PC-3 (cell line): ENCODE results near the gene DNAJC4.

Experiments used
- CTCF ChIP-seq: fragments of 300-600 bp; sonication (generic); conservative IDR thresholded peaks from 2 replicates; pipeline ENCODE4 v1.5.1; 2017; ENCODE audit warnings: antibody characterized with exemption, low read depth, mild to moderate bottlenecking, low read length
- EZH2 ChIP-seq: fragments of 300-600 bp; sonication (generic); IDR thresholded peaks from one replicate; pipeline ENCODE4 v1.6.1; 2017; ENCODE audit warnings: antibody characterized with exemption, mild to moderate bottlenecking, low read length; ENCODE audit not compliant: unreplicated experiment
- EZH2phosphoT487 ChIP-seq: fragments of 300-600 bp; sonication (generic); IDR thresholded peaks from 2 replicates; pipeline ENCODE4 v1.6.1; 2018; ENCODE audit warnings: mild to moderate bottlenecking, antibody characterized with exemption, low read length, borderline replicate concordance

- TF ChIP-seq EZH2 (no peak), EZH2phosphoT487 (no peak), CTCF (no peak)
Measured at GRCh38 chr11:64235437-64236161, 5.3 kb downstream of the DNAJC4 start.
